IgD-negative memory B cell (primary cell): ENCODE measurements around the gene CAMTA2. TPM values are rescaled to one million over a fixed set of nuclear protein-coding genes. Genes with fewer than 3 reads are reported as not detected.

Experiments
- H3K27ac Mint-ChIP-seq, 3 donors: one replicate each; pipeline ENCODE4 v1.8.0; 2020 to 2022; ENCODE audit warnings: mild to moderate bottlenecking in 3 of 3, mixed read lengths in 3 of 3, moderate library complexity in 1 of 3
- H3K27me3 Mint-ChIP-seq: one replicate; pipeline ENCODE4 v1.8.0; 2021; ENCODE audit warnings: mixed read lengths
- H3K36me3 Mint-ChIP-seq: one replicate; pipeline ENCODE4 v1.8.0; 2020; ENCODE audit warnings: mild to moderate bottlenecking, mixed read lengths
- H3K4me1 Mint-ChIP-seq, 3 donors: one replicate each; pipeline ENCODE4 v1.8.0; 2020 to 2022; ENCODE audit warnings: mixed read lengths in 3 of 3, mild to moderate bottlenecking in 1 of 3
- H3K4me3 Mint-ChIP-seq, 4 donors: one replicate each; pipeline ENCODE4 v1.8.0; 2020 to 2022; ENCODE audit warnings: mild to moderate bottlenecking in 4 of 4, mixed read lengths in 4 of 4, moderate library complexity in 3 of 4
- H3K9me3 Mint-ChIP-seq, 3 donors: one replicate each; pipeline ENCODE4 v1.8.0; 2020 to 2021; ENCODE audit warnings: mixed read lengths in 3 of 3, mild to moderate bottlenecking in 1 of 3
- polyA plus RNA-seq: library from polyadenylated mRNA; unstranded; fragments of 300-500 nt; fragmentation: Illumina TruSeq; gene quantifications from one replicate; pipeline ENCODE4 v1.2.3, GENCODE V29; 2021

CAMTA2 gene
- polyA plus RNA-seq, 1 donor from 2014 or later = 19.1 TPM

GRCh38 chr17:4940555-4941318 lies 46.7 kb downstream of the CAMTA2 start:
- H3K4me1 Mint-ChIP-seq = peaks cover 34 to 58% (median 40%) of the 10 kb centered on the region in 3 donors
- H3K36me3 Mint-ChIP-seq = peaks cover 5% of the 10 kb centered on the region

GRCh38 chr17:4939796-4940554 lies 47.5 kb downstream of the CAMTA2 start, which contains the start of the genes RNF167 and SLC25A11:
TSS of gene RNF167 (plus strand) at chr17:4940268. CDS start at chr17:4940910, 642 bp downstream.
TSS of gene SLC25A11 (minus strand) at chr17:4940046. CDS start at chr17:4939910, 136 bp downstream.
- peaks cover 27 to 50% (median 34%) of the 10 kb centered on the region in 3 donors for H3K4me1 Mint-ChIP-seq
- peak within 1 kb of the TSS; percentile 86 to 98 (median 95) for H3K27ac Mint-ChIP-seq
- H3K36me3 Mint-ChIP-seq = peaks cover 5% of the 10 kb centered on the region
- no peaks in the 10 kb centered on the region for H3K9me3 Mint-ChIP-seq
- H3K4me3 Mint-ChIP-seq = peak within 1 kb of the TSS; percentile 93 to 98 (median 96)
- H3K27me3 Mint-ChIP-seq = no peaks in the 10 kb centered on the region

More at GRCh38 chr17:4940555-4941318, 46.7 kb downstream of the CAMTA2 start:
- H3K27me3 Mint-ChIP-seq = no peaks in the 10 kb centered on the region
- no peaks in the 10 kb centered on the region for H3K9me3 Mint-ChIP-seq
- H3K4me3 Mint-ChIP-seq = peak overlapping the region; percentile 93 to 98 (median 96)
- H3K27ac Mint-ChIP-seq = peak overlapping the region; percentile 86 to 98 (median 95)

GRCh38 chr17:4939546-4939795 lies 48.0 kb downstream of the CAMTA2 start:
- Mint-ChIP-seq H3K27me3 (no peaks in the 10 kb centered on the region), H3K4me1 (peaks cover 25 to 48% (median 31%) of the 10 kb centered on the region in 3 donors), H3K4me3 (peak overlapping the region; percentile 93 to 98 (median 96)), H3K27ac (peak overlapping the region in 2 of 3 donors; percentile 48 to 51), H3K36me3 (peaks cover 5% of the 10 kb centered on the region), H3K9me3 (no peaks in the 10 kb centered on the region)

GRCh38 chr17:4938688-4939545 lies 48.6 kb downstream of the CAMTA2 start:
- Mint-ChIP-seq H3K4me1 (peaks cover 25 to 49% (median 30%) of the 10 kb centered on the region in 3 donors), H3K4me3 (peak overlapping the region; percentile 93 to 98 (median 96)), H3K36me3 (peaks cover 5% of the 10 kb centered on the region), H3K27me3 (peaks cover under 1% of the 10 kb centered on the region), H3K27ac (peak overlapping the region; percentile 48 to 87 (median 50)), H3K9me3 (no peaks in the 10 kb centered on the region)

GRCh38 chr17:4938069-4938491 lies 49.4 kb downstream of the CAMTA2 start:
- Mint-ChIP-seq H3K4me1 (peaks cover 25 to 51% (median 30%) of the 10 kb centered on the region in 3 donors), H3K27ac (peak overlapping the region in 1 of 3 donors; percentile 87), H3K36me3 (peaks cover 5% of the 10 kb centered on the region), H3K4me3 (peak overlapping the region; percentile 93 to 98 (median 96)), H3K27me3 (peaks cover 3% of the 10 kb centered on the region), H3K9me3 (no peaks in the 10 kb centered on the region)

GRCh38 chr17:4937553-4937952 lies 49.9 kb downstream of the CAMTA2 start:
- H3K9me3 Mint-ChIP-seq = no peaks in the 10 kb centered on the region
- no peak overlapping the region for H3K27ac Mint-ChIP-seq
- peaks cover 8% of the 10 kb centered on the region for H3K27me3 Mint-ChIP-seq
- peak overlapping the region; percentile 27 to 98 (median 62) for H3K4me3 Mint-ChIP-seq
- peaks cover 5% of the 10 kb centered on the region for H3K36me3 Mint-ChIP-seq
- peaks cover 25 to 46% (median 28%) of the 10 kb centered on the region in 3 donors for H3K4me1 Mint-ChIP-seq

GRCh38 chr17:4936436-4936835 lies 51.0 kb downstream of the CAMTA2 start:
- no peaks in the 10 kb centered on the region for H3K9me3 Mint-ChIP-seq

GRCh38 chr17:4935650-4936049 lies 51.8 kb downstream of the CAMTA2 start:
- peaks cover 17 to 36% (median 23%) of the 10 kb centered on the region in 3 donors for H3K4me1 Mint-ChIP-seq

More at GRCh38 chr17:4936436-4936835, 51.0 kb downstream of the CAMTA2 start:
- Mint-ChIP-seq H3K4me3 (no peak overlapping the region), H3K4me1 (peaks cover 19 to 38% (median 23%) of the 10 kb centered on the region in 3 donors), H3K27ac (peak overlapping the region in 2 of 3 donors; percentile 12 to 49), H3K27me3 (peaks cover 8% of the 10 kb centered on the region), H3K36me3 (peaks cover 3% of the 10 kb centered on the region)

GRCh38 chr17:4934173-4934979 lies 53.1 kb downstream of the CAMTA2 start:
- Mint-ChIP-seq H3K9me3 (no peaks in the 10 kb centered on the region), H3K27ac (peak overlapping the region in 1 of 3 donors; percentile 70), H3K36me3 (peaks cover 8% of the 10 kb centered on the region), H3K4me3 (peak overlapping the region in 1 of 4 donors; percentile 15), H3K27me3 (peaks cover 8% of the 10 kb centered on the region), H3K4me1 (peaks cover 12 to 33% (median 21%) of the 10 kb centered on the region in 3 donors)

More at GRCh38 chr17:4935650-4936049, 51.8 kb downstream of the CAMTA2 start:
- peaks cover 6% of the 10 kb centered on the region for H3K36me3 Mint-ChIP-seq
- H3K27me3 Mint-ChIP-seq = peaks cover 8% of the 10 kb centered on the region
- no peaks in the 10 kb centered on the region for H3K9me3 Mint-ChIP-seq
- H3K4me3 Mint-ChIP-seq = no peak overlapping the region
- H3K27ac Mint-ChIP-seq = no peak overlapping the region

GRCh38 chr17:4933646-4934045 lies 53.8 kb downstream of the CAMTA2 start:
- Mint-ChIP-seq H3K4me3 (peak overlapping the region in 1 of 4 donors; percentile 15), H3K27ac (peak overlapping the region in 1 of 3 donors; percentile 70), H3K36me3 (peaks cover 8% of the 10 kb centered on the region), H3K9me3 (no peaks in the 10 kb centered on the region), H3K4me1 (peaks cover 12 to 27% (median 18%) of the 10 kb centered on the region in 3 donors), H3K27me3 (peaks cover 8% of the 10 kb centered on the region)

GRCh38 chr17:4932756-4933155 lies 54.7 kb downstream of the CAMTA2 start:
- H3K4me1 Mint-ChIP-seq = peaks cover 12 to 22% (median 18%) of the 10 kb centered on the region in 3 donors
- H3K9me3 Mint-ChIP-seq = no peaks in the 10 kb centered on the region
- peaks cover 9% of the 10 kb centered on the region for H3K36me3 Mint-ChIP-seq
- H3K27ac Mint-ChIP-seq = peak overlapping the region in 1 of 3 donors; percentile 19
- no peak overlapping the region for H3K4me3 Mint-ChIP-seq
- H3K27me3 Mint-ChIP-seq = peaks cover 8% of the 10 kb centered on the region

- H3K27me3 Mint-ChIP-seq = peaks cover 8% of the 10 kb centered on the region
- H3K4me1 Mint-ChIP-seq = peaks cover 12 to 22% (median 17%) of the 10 kb centered on the region in 3 donors
- peak within 1 kb of the TSS in 3 of 4 donors; percentile 7 to 63 (median 54) for H3K4me3 Mint-ChIP-seq
- H3K27ac Mint-ChIP-seq = peak within 1 kb of the TSS in 1 of 3 donors; percentile 19
- H3K36me3 Mint-ChIP-seq = peaks cover 9% of the 10 kb centered on the region
- H3K9me3 Mint-ChIP-seq = no peaks in the 10 kb centered on the region
Measured at GRCh38 chr17:4931963-4932362, 55.5 kb downstream of the CAMTA2 start, which contains the start of gene GP1BA. TSS of gene GP1BA (plus strand) at chr17:4932277. CDS start at chr17:4932605, 328 bp downstream.

GRCh38 chr17:4928881-4929280 lies 58.6 kb downstream of the CAMTA2 start:
- H3K4me1 Mint-ChIP-seq = peaks cover 5 to 11% (median 11%) of the 10 kb centered on the region in 3 donors
- peaks cover 7% of the 10 kb centered on the region for H3K27me3 Mint-ChIP-seq
- H3K36me3 Mint-ChIP-seq = peaks cover 8% of the 10 kb centered on the region
- no peak overlapping the region for H3K4me3 Mint-ChIP-seq
- no peak overlapping the region for H3K27ac Mint-ChIP-seq
- H3K9me3 Mint-ChIP-seq = no peaks in the 10 kb centered on the region
